Activated CD4-positive, CD25-positive, alpha-beta regulatory T cell treated with anti-CD3 and anti-CD28 coated beads, Interleukin-2, amount 50 U/mL, for 24 hours (primary cell): ENCODE results near the gene HOXD11.

Experiments
- ATAC-seq, 2 donors: fragments of 150-1000 bp; cut with Tn5 transposase; one replicate each; pipeline ENCODE4 v1.10.0; 2021; ENCODE audit warnings: mild to moderate bottlenecking in 1 of 2, moderate library complexity in 1 of 2

Gene HOXD11

GRCh38 chr2:176094349-176094748 is 12.7 kb upstream of the HOXD11 start:
- ATAC-seq = no peak

DNA sequence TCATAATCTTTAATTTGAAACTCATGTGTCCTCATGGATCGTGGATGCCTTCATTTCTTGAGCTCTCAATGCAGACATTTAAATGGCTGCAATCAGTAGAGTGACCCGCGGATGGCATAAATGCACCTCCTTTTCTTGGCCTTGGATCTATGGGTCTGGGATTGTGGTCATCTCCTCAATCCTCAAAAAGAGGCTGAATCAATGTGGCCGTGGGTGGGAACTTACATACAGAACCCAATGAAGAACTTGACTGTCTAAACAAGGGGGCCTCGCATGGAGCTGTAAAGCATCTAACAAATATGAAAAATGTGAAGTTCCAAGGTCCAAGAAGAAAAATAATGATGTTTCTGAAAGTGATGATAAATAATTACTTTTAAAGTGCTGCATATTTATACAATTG is 11.7 kb upstream of the HOXD11 start:
- ATAC-seq = no peak

- ATAC-seq = no peak
Measured at GRCh38 chr2:176096243-176096985, 10.7 kb upstream of the HOXD11 start.

GRCh38 chr2:176096986-176097819 is 9.9 kb upstream of the HOXD11 start:
- peak; percentile 68 to 77 for ATAC-seq

DNA sequence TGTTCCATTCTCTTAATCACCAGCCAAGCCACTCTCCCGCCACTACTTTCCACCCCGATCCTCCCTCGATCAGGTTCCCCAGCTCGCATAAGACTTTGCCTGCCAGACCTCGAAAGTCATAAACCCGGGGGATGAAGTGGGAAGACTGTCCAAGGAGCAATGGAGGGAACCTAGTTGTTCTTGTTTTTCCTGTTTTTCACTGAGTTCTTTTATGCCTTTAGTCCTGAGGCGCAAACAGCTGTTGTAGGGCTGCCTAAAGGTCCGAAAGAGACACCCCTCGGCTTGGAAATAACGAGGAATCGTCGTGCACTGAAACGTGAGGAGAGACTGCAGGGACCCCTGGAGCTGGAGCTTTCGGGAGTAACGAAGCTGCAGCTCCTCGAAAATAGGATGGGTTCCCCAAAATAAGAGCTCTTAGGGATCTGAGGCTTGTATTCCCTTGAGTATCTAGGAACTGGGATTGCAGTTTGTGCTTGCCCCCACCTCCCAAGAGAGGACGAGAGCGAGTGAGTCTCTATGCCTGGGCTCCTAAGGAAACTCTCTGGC is 9.2 kb upstream of the HOXD11 start:
- ATAC-seq = no peak

DNA sequence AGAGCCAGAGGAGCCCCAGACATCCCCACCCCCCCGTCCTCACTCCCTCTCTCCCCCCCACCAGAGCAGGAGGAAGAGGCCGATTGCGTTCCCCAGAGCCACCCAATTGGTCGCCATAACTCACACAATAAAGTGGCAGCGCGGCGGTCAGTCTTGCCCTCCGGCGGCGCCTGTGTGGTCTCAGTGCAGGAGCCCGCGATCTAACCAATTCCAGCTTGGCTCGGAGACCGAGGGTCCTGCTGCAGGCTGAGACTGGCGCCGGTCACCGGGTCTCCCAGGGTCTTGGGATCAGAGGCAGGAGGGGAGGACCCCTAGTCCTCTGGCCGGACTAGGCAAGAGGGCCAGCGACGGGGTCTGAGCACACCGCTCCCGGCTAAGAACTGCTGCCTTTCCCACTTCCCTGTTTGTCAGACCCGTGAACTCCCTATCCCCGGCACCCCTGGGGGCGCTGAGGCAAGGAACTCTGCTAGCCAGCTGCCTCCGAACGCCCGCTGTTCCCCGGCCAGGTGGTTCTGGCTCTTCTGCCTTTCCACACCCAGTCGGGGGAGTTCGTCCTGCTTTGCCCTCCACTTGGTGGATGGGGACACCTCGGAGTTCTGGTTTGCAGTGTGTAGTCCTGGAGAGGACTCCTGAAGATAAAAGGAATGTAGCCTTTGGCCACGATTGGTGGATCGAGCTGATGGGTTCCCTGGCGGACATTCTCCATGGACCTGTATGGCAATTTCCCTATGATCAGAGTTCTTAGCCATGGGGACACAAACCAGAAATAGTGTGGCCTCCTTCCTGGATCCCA is 8.5 kb upstream of the HOXD11 start:
- ATAC-seq = no peak

DNA sequence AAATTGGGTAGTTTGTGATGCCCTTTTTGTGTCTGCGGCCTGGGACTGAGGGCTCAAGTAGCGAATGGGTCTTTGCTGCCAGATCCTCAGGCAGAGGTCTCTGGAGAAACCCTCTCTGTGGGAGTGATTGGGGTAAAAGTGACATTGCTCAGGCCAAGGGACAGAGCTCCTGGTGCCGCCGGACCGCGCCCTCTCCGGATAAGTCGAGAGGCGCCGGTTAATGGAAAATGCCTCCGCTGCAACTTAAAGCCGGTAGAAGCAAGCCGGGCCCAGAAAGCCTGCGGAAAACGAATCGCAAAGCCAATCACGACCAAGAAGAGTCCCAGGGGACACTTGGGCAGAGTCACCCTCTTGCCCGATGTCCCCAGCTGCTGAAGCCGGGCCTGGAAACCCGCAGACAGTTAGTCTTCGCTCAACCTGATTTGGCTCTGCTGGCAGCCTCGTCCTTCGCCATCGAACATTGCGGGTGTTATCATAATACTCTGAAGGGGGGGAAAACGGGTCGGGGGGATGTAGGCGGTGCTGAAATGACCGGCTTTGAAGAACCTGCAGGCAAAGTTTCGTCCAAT is 7.8 kb upstream of the HOXD11 start:
- no peak for ATAC-seq

DNA sequence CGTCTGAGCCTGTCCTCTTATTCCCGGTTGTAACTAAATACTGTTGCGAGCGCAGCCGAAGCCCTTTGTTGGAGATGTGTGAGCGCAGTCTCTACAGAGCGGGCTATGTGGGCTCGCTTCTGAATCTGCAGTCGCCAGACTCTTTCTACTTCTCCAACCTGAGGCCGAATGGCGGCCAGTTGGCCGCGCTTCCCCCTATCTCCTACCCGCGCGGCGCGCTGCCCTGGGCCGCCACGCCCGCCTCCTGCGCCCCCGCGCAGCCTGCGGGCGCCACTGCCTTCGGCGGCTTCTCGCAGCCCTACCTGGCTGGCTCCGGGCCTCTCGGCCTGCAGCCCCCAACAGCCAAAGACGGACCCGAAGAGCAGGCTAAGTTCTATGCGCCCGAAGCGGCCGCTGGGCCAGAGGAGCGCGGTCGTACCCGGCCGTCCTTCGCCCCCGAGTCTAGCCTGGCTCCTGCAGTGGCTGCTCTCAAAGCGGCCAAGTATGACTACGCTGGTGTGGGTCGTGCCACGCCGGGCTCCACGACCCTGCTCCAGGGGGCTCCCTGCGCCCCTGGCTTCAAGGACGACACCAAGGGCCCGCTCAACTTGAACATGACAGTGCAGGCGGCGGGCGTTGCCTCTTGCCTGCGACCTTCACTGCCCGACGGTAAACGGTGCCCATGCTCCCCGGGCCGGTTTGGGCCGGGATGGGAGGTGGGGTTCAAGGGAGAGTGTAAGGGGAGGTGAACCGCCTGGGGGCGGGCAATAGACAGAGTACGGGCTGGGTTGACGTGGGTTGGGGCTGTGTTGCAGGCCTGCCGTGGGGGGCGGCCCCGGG is 7.1 kb upstream of the HOXD11 start, which contains the start of gene HOXD12:
TSS of gene HOXD12 (plus strand) at position 68 of the 819 bp plus-strand sequence. CDS start at position 75, 7 bp downstream.
- ATAC-seq = no peak

DNA sequence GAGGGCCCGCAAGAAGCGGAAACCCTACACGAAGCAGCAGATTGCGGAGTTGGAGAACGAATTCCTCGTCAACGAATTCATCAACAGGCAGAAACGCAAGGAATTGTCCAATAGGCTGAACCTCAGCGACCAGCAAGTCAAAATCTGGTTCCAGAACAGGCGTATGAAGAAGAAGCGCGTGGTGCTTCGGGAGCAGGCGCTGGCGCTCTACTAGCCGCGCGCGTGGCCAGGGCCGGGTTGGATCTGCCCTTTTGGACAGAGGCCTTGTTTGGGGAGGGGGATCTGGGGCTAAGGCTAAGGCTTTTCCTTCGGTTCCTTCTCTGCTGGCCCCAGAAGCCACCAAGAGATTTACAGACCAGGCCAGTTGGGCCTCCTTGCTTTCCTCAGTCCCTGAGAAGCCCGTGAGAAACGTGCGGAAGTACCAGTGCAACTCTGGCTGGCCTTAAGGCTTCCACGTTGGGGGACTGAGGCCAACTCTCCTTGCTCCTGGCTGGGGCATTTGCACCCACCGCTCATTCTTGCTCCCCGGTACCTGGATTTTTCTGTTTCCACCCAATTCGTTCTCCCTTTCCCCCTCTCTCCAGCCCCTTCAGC is 6.4 kb upstream of the HOXD11 start:
- no peak for ATAC-seq

- ATAC-seq = no peak
Measured at GRCh38 chr2:176101216-176101830, 5.8 kb upstream of the HOXD11 start.

DNA sequence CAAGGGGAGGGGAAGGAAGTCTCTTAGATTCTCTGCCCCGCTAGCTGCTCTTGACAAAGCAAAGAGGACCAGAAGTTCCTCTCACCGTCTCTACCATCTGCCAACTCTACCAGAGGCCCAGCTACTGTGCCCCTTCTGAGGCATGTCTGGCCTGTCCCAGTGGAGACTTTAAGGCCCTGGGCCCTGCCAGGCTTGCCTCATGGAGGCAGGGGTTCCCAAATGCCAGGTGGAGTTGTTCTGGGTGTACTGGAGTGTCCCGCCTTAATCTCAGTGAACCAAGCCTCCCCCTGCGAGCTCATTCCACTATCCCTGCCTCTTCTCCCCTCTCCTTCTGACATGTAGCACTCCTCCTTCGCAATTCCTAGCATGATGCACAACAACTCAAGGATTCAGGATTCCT is 5.2 kb upstream of the HOXD11 start:
- no peak for ATAC-seq

DNA sequence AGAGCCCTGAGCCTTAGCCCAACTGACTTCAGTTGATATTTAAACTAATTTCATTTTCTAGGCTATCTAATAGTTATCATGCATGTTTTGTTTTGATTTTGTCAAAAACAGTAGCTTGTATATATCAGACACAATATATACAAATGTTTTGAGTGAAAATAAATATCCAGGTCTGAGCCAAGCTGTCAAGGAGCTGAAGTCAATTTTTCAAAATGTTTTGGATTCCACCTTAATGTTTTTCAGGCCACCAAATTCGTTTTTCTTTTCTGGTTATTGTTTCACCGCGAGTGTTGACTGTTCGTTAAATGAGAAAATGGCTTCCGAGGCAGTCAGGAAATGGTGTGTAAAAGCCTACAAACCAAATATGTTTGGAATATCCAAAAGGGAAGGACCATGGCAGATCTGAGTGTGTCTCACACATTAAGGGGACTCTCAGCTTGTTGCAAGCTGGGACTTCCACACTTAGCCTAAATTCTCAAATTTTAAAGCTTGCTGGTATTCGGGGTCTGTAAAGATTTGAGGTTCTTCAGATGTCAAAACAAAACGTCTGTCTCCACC is 4.7 kb upstream of the HOXD11 start:
- no peak for ATAC-seq

DNA sequence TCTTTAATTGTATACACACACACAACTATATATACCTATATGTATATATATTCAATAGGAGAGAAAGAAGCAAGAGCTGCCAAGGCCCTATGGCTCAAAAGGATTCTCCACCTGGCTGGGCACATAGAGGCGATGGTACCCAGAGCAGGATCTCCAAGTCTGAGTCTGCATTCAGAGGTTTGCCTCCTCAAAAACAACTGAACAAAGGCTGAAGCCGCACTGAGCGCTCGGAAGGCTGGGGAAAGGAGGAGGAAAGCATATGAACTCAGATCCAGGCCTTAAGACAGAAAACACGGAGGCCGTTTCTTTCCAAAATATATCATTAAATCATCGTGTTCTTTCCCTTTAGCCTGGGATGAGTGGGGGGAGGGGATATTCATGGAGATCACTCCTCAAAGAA is 3.9 kb upstream of the HOXD11 start:
- ATAC-seq = no peak

DNA sequence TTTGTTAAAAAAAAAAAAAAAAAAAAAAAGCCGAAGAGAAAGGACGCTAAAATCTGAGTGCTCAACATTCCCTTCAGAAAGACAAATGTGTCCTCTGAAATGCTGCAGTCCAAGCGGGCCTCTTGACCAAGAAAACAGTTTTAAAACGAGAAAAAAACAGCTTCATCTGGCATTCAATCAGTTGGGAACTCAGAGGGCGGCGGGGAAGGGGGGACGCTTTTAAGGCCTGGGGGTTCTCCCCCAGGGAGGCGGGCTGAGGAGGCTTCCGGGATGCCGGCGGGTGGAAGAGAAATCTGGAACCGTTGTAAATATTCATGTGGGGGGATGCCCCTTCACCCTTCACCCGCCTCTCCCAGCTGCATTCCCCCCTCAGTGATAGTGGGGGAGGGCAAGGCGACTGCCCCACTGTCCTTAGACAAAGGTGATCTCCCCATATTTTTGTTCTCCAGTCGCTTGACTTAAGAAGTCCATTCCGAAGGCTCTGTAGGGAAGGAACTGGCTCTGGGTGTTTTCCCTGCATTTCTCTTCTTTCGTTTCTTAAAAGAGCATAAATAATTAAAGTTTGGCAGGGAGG is 3.3 kb upstream of the HOXD11 start:
- ATAC-seq = no peak

- no peak for ATAC-seq
Measured at GRCh38 chr2:176104316-176105077, 2.6 kb upstream of the HOXD11 start.

GRCh38 chr2:176105078-176105729 is 1.9 kb upstream of the HOXD11 start:
- ATAC-seq = no peak

GRCh38 chr2:176105730-176106580 is 1.1 kb upstream of the HOXD11 start:
- no peak for ATAC-seq

- ATAC-seq = no peak
Measured at GRCh38 chr2:176107731-176108181, 676 bp downstream of the HOXD11 start.
